ENCODE data around the gene ARL14EP. TPM values are rescaled to one million over a fixed set of nuclear protein-coding genes. Genes with fewer than 3 reads are reported as not detected.

Gene ARL14EP
- total RNA-seq (2021; fragmentation: NEBNext Ultra II Directional; extraction: Animal tissue kit (Norgen Biotek cat#: 25700)), result 29.6 and 32.6 TPM in 2 replicates
- 6.8 and 14.3 TPM in 2 replicates for polyA plus RNA-seq (2011; rRNA removed)
- polyA plus RNA-seq (2011; cell fraction: cytosol; rRNA removed), result 15.7 TPM
- 3.0 TPM for polyA plus RNA-seq (2011; cell fraction: nucleus; rRNA removed)
- 16.5 to 37.4 TPM (median 21.5 TPM) in 4 replicates for polyA plus RNA-seq (2012, experiment 1 of 2)
- polyA plus RNA-seq (2012, experiment 2 of 2), result 2.2 TPM
- polyA plus RNA-seq (2013, experiment 1 of 2), result 25.0 TPM
- polyA plus RNA-seq (2013, experiment 2 of 2), result 22.3 TPM
- polyA minus RNA-seq (2011; rRNA and poly(A)+ RNA removed), result 12.4 and 20.8 TPM in 2 replicates
- polyA minus RNA-seq (2011; cell fraction: cytosol; rRNA and poly(A)+ RNA removed), result 7.4 TPM
- 21.8 TPM for polyA minus RNA-seq (2011; cell fraction: nucleus; rRNA and poly(A)+ RNA removed)
- long read RNA-seq, experiment 1, transcript ARL14EP-201 (4 exons, 2,430 nt), result major isoform, 10 of 23 reads
- long read RNA-seq, experiment 1, partial matches to known transcripts, result 5 of 23 reads
- long read RNA-seq, experiment 1, other reads (novel, unspliced or antisense), result 8 of 23 reads
- long read RNA-seq, experiment 2, transcript ARL14EP-201 (4 exons, 2,430 nt), result major isoform, 27 of 33 reads
- long read RNA-seq, experiment 2, partial matches to known transcripts, result 3 of 33 reads
- long read RNA-seq, experiment 2, other reads (novel, unspliced or antisense), result 3 of 33 reads

- ChIA-PET CTCF (ENCODE audit: partially characterized antibody) (interaction anchor here (0.5 to 2.6 kb wide), 9 partner anchors 10 to 891 kb away, joined by 3 to 10 read pairs (median 3); no protein-coding TSS in a partner anchor), POLR2A (ENCODE audit: partially characterized antibody) (interaction anchor here (0.6 to 2.0 kb wide), 19 partner anchors 10 to 1260 kb away, joined by 3 to 14 read pairs (median 3); no protein-coding TSS in a partner anchor)
- H2BK120ac ChIP-seq (replicated peaks; ENCODE audit: low read depth, low read length), result no peak within 1 kb of the TSS
- peaks cover 3 to 48% of the 10 kb centered on the region in 2 experiments; a peak in 3 of 4 replicates for H3K79me2 ChIP-seq (ENCODE audit: control insufficient read depth in 1 of 2, insufficient read depth in 2 of 2, low read length in 2 of 2)
- H3K4me3 ChIP-seq (ENCODE audit: extremely low read depth in 1 of 4, insufficient read depth in 2 of 4, low read depth in 3 of 4, low read length in 4 of 4), result peak within 1 kb of the TSS; percentile 80 to 95 (median 83)
- H2BK5ac ChIP-seq (ENCODE audit: low read depth, low read length), result peak within 1 kb of the TSS; percentile 77; the same call in 1 of the 2 replicates
- DNase-seq (ENCODE audit: low read depth in 1 of 2, low spot score in 2 of 2) (peak; percentile 88 to 91), FAIRE-seq (peak; percentile 74)
- H3K9me3 ChIP-seq (ENCODE audit: insufficient read depth in 2 of 2, low read depth in 1 of 2, low read length in 1 of 2), result no peaks in the 10 kb centered on the region
- 0 out of 2 replicates have a peak, but pooled peaks cover 2% of the 10 kb centered on the region for H3K79me1 ChIP-seq (ENCODE audit: low read depth, low read length)
- H2BK15ac ChIP-seq (ENCODE audit: low read length), result no peak within 1 kb of the TSS; the same call in 1 of the 2 replicates
- H4K91ac ChIP-seq (replicated peaks; ENCODE audit: insufficient read length, low read length), result peak within 1 kb of the TSS; percentile 17
- no peak within 1 kb of the TSS for H3K14ac ChIP-seq (ENCODE audit: insufficient read length)
- no peak within 1 kb of the TSS for H3K23ac ChIP-seq (ENCODE audit: insufficient read length)
- peak within 1 kb of the TSS; percentile 76 to 82 for H3K4me2 ChIP-seq (ENCODE audit: insufficient read depth in 1 of 2, low read depth in 2 of 2, low read length in 2 of 2)
- H3K56ac ChIP-seq (replicated peaks; ENCODE audit: insufficient read length, low read depth, low read length), result peak within 1 kb of the TSS; percentile 60
- H4K20me1 ChIP-seq (replicated peaks in 1 of 2; ENCODE audit: control insufficient read depth in 1 of 2, insufficient read depth in 2 of 2, low read length in 2 of 2), result peaks cover 0 to 3% of the 10 kb centered on the region in 2 experiments
- H3K36me3 ChIP-seq (ENCODE audit: control insufficient read depth in 2 of 4, insufficient read depth in 4 of 4, low read length in 3 of 4), result peaks cover 0 to 4% (median 0%) of the 10 kb centered on the region in 4 experiments; a peak in 3 of 8 replicates
- H3K4me1 ChIP-seq (replicated peaks in 1 of 4; ENCODE audit: control insufficient read depth in 3 of 4, insufficient read depth in 4 of 4, low read length in 3 of 4), result peaks cover 0 to 2% (median 1%) of the 10 kb centered on the region in 4 experiments; a peak in 2 of 7 replicates
- WGBS, 2 experiments (ENCODE audit: extremely low coverage in 1 of 2, insufficient coverage in 1 of 2, insufficient read length in 1 of 2, insufficient replicate concordance in 2 of 2, low coverage in 1 of 2, low lambda C conversion rate in 2 of 2, missing lambda C conversion rate in 1 of 2), result 4% methylated on average over 49 of the region's 51 CpGs; no CpG with 5 or more reads in 1 of the 2 experiments
- no peaks in the 10 kb centered on the region; a peak in 1 of 7 replicates for H3K27me3 ChIP-seq (replicated peaks in 1 of 4; ENCODE audit: control insufficient read depth in 3 of 4, extremely low read depth in 1 of 4, insufficient read depth in 3 of 4, low read length in 3 of 4)
- no peak within 1 kb of the TSS for H3K4ac ChIP-seq (replicated peaks; ENCODE audit: insufficient read length, low read depth, low read length)
- H3K9ac ChIP-seq (replicated peaks in 1 of 4; ENCODE audit: extremely low read depth in 1 of 4, low read depth in 3 of 4, low read length in 3 of 4), result peak within 1 kb of the TSS; percentile 84 to 94 (median 87)
- peak within 1 kb of the TSS; percentile 54; the same call in 1 of the 2 replicates for H3K18ac ChIP-seq (ENCODE audit: extremely low read depth, low read length)
- no peak within 1 kb of the TSS; the same call in 1 of the 2 replicates for H2BK12ac ChIP-seq (ENCODE audit: low read depth, low read length)
- H4K5ac ChIP-seq (ENCODE audit: insufficient read length, low read depth, low read length), result peak within 1 kb of the TSS; percentile 82
- no peak within 1 kb of the TSS for H2BK20ac ChIP-seq (ENCODE audit: low read length)
- H3K27ac ChIP-seq (ENCODE audit: low read depth, low read length), result peak within 1 kb of the TSS; percentile 97
- H4K8ac ChIP-seq (ENCODE audit: extremely low read depth, insufficient read depth, low read length), result peak within 1 kb of the TSS; percentile 94; the same call in 1 of the 2 replicates
- no peak within 1 kb of the TSS for H2AK5ac ChIP-seq (ENCODE audit: low read depth, low read length)
- H2AFZ ChIP-seq (ENCODE audit: low read length), result peak within 1 kb of the TSS; percentile 97
- peaks cover 4% of the 10 kb centered on the region; the same call in 1 of the 2 replicates for H3K23me2 ChIP-seq (ENCODE audit: low read depth, low read length)
- TF ChIP-seq POLR2AphosphoS5 (IDR thresholded peaks at IDR 0.05; ENCODE audit: low read depth, low read length) (peak; percentile 98), TBP (IDR thresholded peaks at IDR 0.05; ENCODE audit: low read depth, low read length) (peak; percentile 97), USF2 (IDR thresholded peaks at IDR 0.05; ENCODE audit: low read length) (peak; percentile 40; the same call in 1 of the 2 replicates), JUN (IDR thresholded peaks at IDR 0.05; ENCODE audit: low read depth, low read length) (no peak), PHF8 (conservative IDR thresholded peaks at IDR 0.05; ENCODE audit: low read depth, low read length) (peak; percentile 99), YY1 (IDR thresholded peaks at IDR 0.05; ENCODE audit: low read depth, low read length) (peak; percentile 59; the same call in 1 of the 2 replicates)
These were observed at the start of gene ARL14EP for GRCh38 chr11:30322826-30323710. TSS of gene ARL14EP (plus strand) at chr11:30323104. CDS start at chr11:30330949, 7,845 bp downstream.

Data from H1 (cell line).